Pancreas (tissue), 10 donors: ENCODE data around the gene ARHGEF25. TPM values are rescaled to one million over a fixed set of nuclear protein-coding genes. Genes with fewer than 3 reads are reported as not detected.

ENCODE experiments used
- ATAC-seq, 4 donors: fragments of 200-7000 bp; cut with Tn5 transposase; one replicate each; pipeline versions ENCODE4 v1.8.0 to v1.9.1; 2020; ENCODE audit warnings: mild to moderate bottlenecking in 4 of 4, moderate library complexity in 4 of 4
- DNase-seq, 6 donors: peaks; one replicate each; pipeline ENCODE4 v3.0.0-alpha.2; 2020
- FAIRE-seq: peaks from 2 replicates; lab custom pipeline; 2012; peaks lifted over from hg19 to GRCh38; lab: Jason Lieb, UNC
- H3K27ac ChIP-seq, 4 donors: fragments of 200-600 bp; sonication (generic); 1 replicate in 3 of 4; 2 replicates in 1 of 4; pipeline versions ENCODE4 v1.5.0 to v1.8.0; 2020
- H3K27me3 ChIP-seq, 4 donors: fragments of 200-600 bp; one replicate each; pipeline ENCODE4 v1.8.0; 2021
- H3K36me3 ChIP-seq, 3 donors: fragments of 200-600 bp; sonication (generic) in 1 of 3; one replicate each; pipeline versions ENCODE4 v1.5.0 to v1.8.0; 2020 to 2021
- H3K4me1 ChIP-seq, 3 donors: fragments of 200-600 bp; one replicate each; pipeline ENCODE4 v1.8.0; 2021
- H3K4me3 ChIP-seq, 4 donors: fragments of 200-600 bp; sonication (generic) in 2 of 4; one replicate each; pipeline versions ENCODE4 v1.5.0 to v1.8.0; 2020 to 2021
- H3K9me3 ChIP-seq, 4 donors: fragments of 200-600 bp; one replicate each; pipeline ENCODE4 v1.8.0; 2021
- CTCF ChIP-seq, 4 donors: fragments of 200-600 bp; sonication (generic) in 3 of 4; IDR thresholded peaks; one replicate each; pipeline versions ENCODE4 v1.5.0 to v1.8.0; 2021; ENCODE audit warnings: antibody characterized with exemption in 4 of 4
- WGBS, 2 donors: extraction: QIAGEN DNeasy Blood & Tissue Kit; methylation state at CpG; one replicate each; pipeline ENCODE4 v1.1.7; 2013; 5-methylcytosine and 5-hydroxymethylcytosine counted together
- intact Hi-C, 3 donors: fragments of 100-400 bp; cut with DNase I; formaldehyde crosslinking; loops; one replicate each; pipeline versions ENCODE4 v1.11.1 to v1.14.2; 2022
- polyA plus RNA-seq, 2 donors: library from polyadenylated mRNA; stranded (reverse); fragments of 200-250 nt; gene quantifications; one replicate each; pipeline ENCODE4 v1.2.3, GENCODE V29; 2013
- total RNA-seq, 6 donors: library from RNA; stranded (reverse); fragmentation: NEBNext Ultra II Directional in 4 of 6; extraction: Animal tissue kit (Norgen Biotek cat#: 25700) in 4 of 6; gene quantifications; one replicate each; pipeline versions ENCODE4 v1.2.1 to v1.2.4, GENCODE V29; 2021 to 2023
- donor health status: healthy with polysubstance abuse.
- donor health status: DM: no; HTN: no; CAD: no; lungs with moderate emphysema.
- donor health status: DM: no; HTN: no; CAD: no.
- donor health status: control.
- donor health status: control.
- donor health status: Bipolar disorder and iron deficiency.
- donor health status: DM: yes; HTN: yes; CAD: no.
- donor health status: DM: no; HTN: no; CAD: no.
- donor health status: DM: no; HTN: no; CAD: no.
- donor health status: DM: yes; HTN: yes; CAD: no.

Gene ARHGEF25
- total and polyA plus RNA-seq, 8 donors = 1.8 to 22.1 (median 4.2) TPM

GRCh38 chr12:57577981-57578758, 33.1 kb upstream of the ARHGEF25 start:
- no peaks in the 10 kb centered on the region for H3K4me1 ChIP-seq
- intact Hi-C loops = loop anchor here in 1 of 3 donors (10.0 kb wide), 1 partner anchor 47 kb away; no protein-coding TSS in a partner anchor
- no peak for TF ChIP-seq CTCF (IDR thresholded peaks at IDR 0.05)
- H3K27ac ChIP-seq = no peak overlapping the region
- ATAC-seq (no peak), FAIRE-seq (no peak), DNase-seq (no peak)
- no peaks in the 10 kb centered on the region for H3K27me3 ChIP-seq
- 76 to 79% methylated on average over 12 of the region's 12 CpGs for WGBS, 2 donors
- H3K36me3 ChIP-seq = no peaks in the 10 kb centered on the region
- H3K4me3 ChIP-seq = no peak overlapping the region
- no peaks in the 10 kb centered on the region for H3K9me3 ChIP-seq

- no peaks in the 10 kb centered on the region for H3K9me3 ChIP-seq
- FAIRE-seq = no peak
- ATAC-seq = no peak
- intact Hi-C loops = loop anchor here in 1 of 3 donors (10.0 kb wide), 1 partner anchor 46 kb away; no protein-coding TSS in a partner anchor
- no peak for TF ChIP-seq CTCF (IDR thresholded peaks at IDR 0.05)
- H3K4me1 ChIP-seq = no peaks in the 10 kb centered on the region
- DNase-seq = no peak
- H3K27ac ChIP-seq = no peak overlapping the region
- WGBS, 2 donors = 81% methylated on average over 2 of the region's 2 CpGs
- H3K4me3 ChIP-seq = no peak overlapping the region
- H3K27me3 ChIP-seq = no peaks in the 10 kb centered on the region
- no peaks in the 10 kb centered on the region for H3K36me3 ChIP-seq
Measured at GRCh38 chr12:57579011-57579410, 32.2 kb upstream of the ARHGEF25 start.

DNA sequence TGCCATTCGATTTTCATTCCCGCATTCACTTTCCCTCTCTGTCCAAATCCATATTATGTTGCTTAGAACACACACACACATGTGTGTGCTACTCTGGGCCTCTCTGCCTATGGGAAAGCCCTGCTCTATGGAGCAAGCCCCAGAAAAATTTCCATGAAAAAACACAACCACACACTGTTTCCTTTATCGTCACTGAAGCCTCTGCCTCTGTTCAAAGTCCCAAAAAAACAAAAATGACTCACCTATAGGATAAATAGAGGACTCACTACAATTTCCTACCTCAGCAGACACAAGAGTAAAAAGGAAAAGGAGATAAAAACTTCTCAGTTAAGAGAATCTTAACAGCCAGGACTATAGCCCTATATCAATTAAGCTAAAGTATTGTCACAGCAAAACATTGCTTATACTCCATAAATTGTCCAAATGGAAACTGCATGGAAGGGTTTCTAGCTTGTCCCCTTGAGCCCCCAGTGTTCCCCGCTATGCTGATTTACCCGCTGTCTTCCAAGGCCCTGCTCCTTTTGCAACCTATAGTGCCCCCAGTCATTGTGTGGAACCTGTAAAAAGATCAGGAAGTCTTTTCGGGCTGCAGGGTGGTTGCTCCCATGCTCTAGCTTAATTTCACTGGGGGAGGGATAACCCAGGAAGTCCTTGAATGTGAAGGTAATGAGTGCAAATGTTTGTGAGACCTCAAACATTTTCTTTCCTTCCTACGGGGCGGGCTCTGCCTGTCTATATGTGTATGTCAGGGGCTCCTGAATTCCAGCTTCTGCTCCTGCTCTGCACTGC, 31.4 kb upstream of the ARHGEF25 start:
- Histone ChIP-seq H3K4me1 (no peaks in the 10 kb centered on the region), H3K36me3 (no peaks in the 10 kb centered on the region), H3K9me3 (no peaks in the 10 kb centered on the region), H3K27me3 (no peaks in the 10 kb centered on the region), H3K4me3 (no peak overlapping the region), H3K27ac (no peak overlapping the region)
- intact Hi-C loops = loop anchor here (2.0 to 10.0 kb wide), 3 partner anchors 39 to 47 kb away; no protein-coding TSS in a partner anchor
- DNase-seq (no peak), ATAC-seq (no peak), FAIRE-seq (no peak)
- TF ChIP-seq CTCF (IDR thresholded peaks at IDR 0.05) = no peak
- 76 to 81% methylated on average over 8 of the region's 8 CpGs for WGBS, 2 donors

DNA sequence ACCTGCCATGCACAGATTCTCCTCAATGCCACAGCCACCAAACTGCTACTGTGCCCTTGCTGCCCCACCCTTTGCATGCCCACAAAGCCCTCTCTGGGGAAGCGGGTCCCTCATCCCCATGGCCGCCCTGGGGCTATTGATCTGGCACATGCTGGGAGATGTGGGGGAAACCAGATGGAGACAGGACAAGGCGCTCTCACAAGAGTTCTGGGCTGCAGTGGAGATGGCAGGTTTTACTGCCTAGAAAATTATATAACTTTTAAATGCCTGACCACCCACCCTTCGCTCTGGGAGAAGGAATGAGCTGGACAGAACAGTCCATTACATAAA, 30.8 kb upstream of the ARHGEF25 start:
- Histone ChIP-seq H3K9me3 (no peaks in the 10 kb centered on the region), H3K4me1 (no peaks in the 10 kb centered on the region), H3K4me3 (no peak overlapping the region), H3K27me3 (no peaks in the 10 kb centered on the region), H3K36me3 (no peaks in the 10 kb centered on the region), H3K27ac (no peak overlapping the region)
- FAIRE-seq = no peak
- intact Hi-C loops = loop anchor here in 2 of 3 donors (2.0 to 5.0 kb wide), 2 partner anchors 38 to 47 kb away; no protein-coding TSS in a partner anchor
- 82 to 84% methylated on average over 4 of the region's 4 CpGs for WGBS, 2 donors
- no peak for ATAC-seq
- no peak for TF ChIP-seq CTCF (IDR thresholded peaks at IDR 0.05)
- DNase-seq = no peak
